Mucosa of rectum (tissue), 2 donors: ENCODE results near the gene KHSRP.
A peak's percentile ranks its signal among the peaks of the same experiment; 100 is the strongest.
"Not testable (repeated sequence)": the region's sequence is repeated elsewhere in the genome, so short reads cannot be mapped to it uniquely, and the experiment has no call there.

Experiments used
- H3K27ac ChIP-seq, 2 donors: one replicate each; pipeline ENCODE4 v1.7.0; 2013; ENCODE audit warnings: inconsistent platforms in 2 of 2, low read depth in 2 of 2, low read length in 2 of 2
- H3K27me3 ChIP-seq, 2 donors: one replicate each; pipeline ENCODE4 v1.7.0; 2013; ENCODE audit warnings: low read length in 2 of 2; ENCODE audit not compliant: control insufficient read depth in 2 of 2, insufficient read depth in 2 of 2
- H3K36me3 ChIP-seq, 2 donors: one replicate each; pipeline ENCODE4 v1.7.0; 2013; ENCODE audit warnings: low read length in 2 of 2; ENCODE audit not compliant: control insufficient read depth in 2 of 2, insufficient read depth in 2 of 2
- H3K4me1 ChIP-seq, 2 donors: one replicate each; pipeline ENCODE4 v1.7.0; 2013; ENCODE audit warnings: low read length in 2 of 2, mild to moderate bottlenecking in 1 of 2; ENCODE audit not compliant: control insufficient read depth in 2 of 2, insufficient read depth in 2 of 2
- H3K4me3 ChIP-seq, 2 donors: one replicate each; pipeline ENCODE4 v1.7.0; 2013; ENCODE audit warnings: low read length in 2 of 2
- H3K9ac ChIP-seq, 2 donors: one replicate each; pipeline ENCODE4 v1.7.0; 2013; ENCODE audit warnings: low read length in 2 of 2, low read depth in 1 of 2, mild to moderate bottlenecking in 1 of 2
- H3K9me3 ChIP-seq, 2 donors: one replicate each; pipeline ENCODE4 v1.7.0; 2013; ENCODE audit warnings: low read length in 2 of 2; ENCODE audit not compliant: control insufficient read depth in 2 of 2
- donor health status: healthy.
- donor health status: Normal muscosa, but diverticular disease.

The KHSRP gene

DNA sequence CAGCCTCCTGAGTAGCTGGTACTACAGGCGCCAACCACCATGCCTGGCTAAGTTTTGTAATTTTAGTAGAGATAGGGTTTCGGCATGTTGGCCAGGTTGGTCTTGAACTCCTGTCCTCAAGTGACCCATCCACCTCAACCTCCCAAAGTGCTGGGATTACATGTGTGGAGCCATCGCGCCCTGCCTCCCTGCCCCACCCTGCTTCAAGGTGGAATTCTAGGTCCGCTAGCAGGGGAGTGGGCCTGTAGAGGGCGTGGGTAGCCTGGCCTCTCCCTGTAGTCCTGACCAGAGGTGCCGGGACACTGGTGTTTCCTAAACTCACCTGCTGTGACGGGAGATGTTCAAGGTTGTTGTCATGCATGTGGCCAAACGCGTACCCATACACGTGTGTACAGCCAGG is 8.6 kb upstream of the KHSRP start:
- H3K9ac ChIP-seq: no peak overlapping the region
- no peaks in the 10 kb centered on the region for H3K4me1 ChIP-seq
- no peaks in the 10 kb centered on the region for H3K27me3 ChIP-seq
- H3K4me3 ChIP-seq: no peak overlapping the region
- H3K36me3 ChIP-seq: no peaks in the 10 kb centered on the region
- no peaks in the 10 kb centered on the region for H3K9me3 ChIP-seq
- no peak overlapping the region for H3K27ac ChIP-seq

DNA sequence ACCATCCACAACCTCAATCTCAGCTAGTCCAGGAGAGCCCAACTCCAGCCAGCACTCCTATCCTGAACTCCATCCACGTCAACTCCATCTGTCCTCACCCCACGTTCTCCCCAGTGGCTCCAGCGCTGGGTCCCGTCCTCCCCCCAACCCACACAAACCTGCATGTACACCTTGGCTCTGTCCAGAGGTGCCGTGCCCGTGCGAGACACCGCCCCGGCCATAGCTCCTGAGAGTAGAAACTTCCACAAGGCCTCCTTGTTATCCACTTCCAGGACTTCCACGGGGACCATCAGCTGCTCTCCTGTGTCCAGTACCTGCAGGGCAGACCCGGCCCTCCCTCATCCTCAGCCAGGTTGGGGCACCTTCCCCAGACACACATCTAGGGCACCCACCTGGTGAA is 7.3 kb upstream of the KHSRP start:
- no peak overlapping the region for H3K9ac ChIP-seq
- no peaks in the 10 kb centered on the region for H3K27me3 ChIP-seq
- no peak overlapping the region for H3K4me3 ChIP-seq
- H3K36me3 ChIP-seq: no peaks in the 10 kb centered on the region
- no peak overlapping the region for H3K27ac ChIP-seq
- H3K9me3 ChIP-seq: no peaks in the 10 kb centered on the region
- H3K4me1 ChIP-seq: no peaks in the 10 kb centered on the region

DNA sequence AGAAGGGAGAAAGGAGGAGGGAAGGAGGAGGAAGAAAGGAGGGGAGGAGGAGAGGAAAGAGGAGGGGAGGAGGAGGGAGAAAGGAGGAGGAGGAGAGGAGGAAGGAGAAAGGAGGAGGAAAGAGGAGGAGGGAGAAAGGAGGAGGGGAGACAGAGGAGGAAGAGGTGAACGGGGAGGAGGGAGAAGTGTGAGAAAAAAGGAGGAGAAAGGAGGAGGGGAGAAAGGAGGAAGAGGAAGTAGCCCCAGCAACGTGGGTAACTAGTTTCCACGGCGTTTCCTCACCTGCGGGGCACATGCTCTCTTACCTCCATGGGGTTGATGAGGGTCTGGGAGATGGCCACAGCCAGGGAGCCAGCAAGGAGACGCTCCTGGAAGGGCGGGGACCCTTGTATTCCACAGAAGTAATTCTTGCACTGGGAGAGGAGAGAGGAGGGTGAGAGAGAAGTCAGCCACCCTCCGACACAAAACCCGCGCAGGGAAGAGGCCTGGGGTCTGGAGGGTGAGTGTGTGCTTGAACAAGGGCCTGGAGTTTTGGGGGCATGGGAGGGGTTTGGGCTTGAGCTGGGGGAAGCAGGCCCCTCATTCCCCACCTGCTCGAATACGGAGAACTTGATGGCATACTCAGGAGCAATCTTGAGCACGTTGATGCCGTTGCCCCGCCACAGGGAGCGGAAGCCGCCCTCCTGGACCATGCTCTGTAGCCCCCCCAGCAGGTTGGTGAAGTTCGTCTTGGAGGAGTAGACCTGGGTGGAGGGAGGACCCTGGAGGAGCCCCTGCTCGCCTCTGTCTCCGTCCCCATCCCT is 5.0 kb upstream of the KHSRP start:
- H3K9ac ChIP-seq: no peak overlapping the region
- no peaks in the 10 kb centered on the region for H3K9me3 ChIP-seq
- peaks cover 3 to 5% of the 10 kb centered on the region in 2 donors for H3K4me1 ChIP-seq
- no peaks in the 10 kb centered on the region for H3K27me3 ChIP-seq
- H3K27ac ChIP-seq: no peak overlapping the region
- no peaks in the 10 kb centered on the region for H3K36me3 ChIP-seq
- H3K4me3 ChIP-seq: no peak overlapping the region

DNA sequence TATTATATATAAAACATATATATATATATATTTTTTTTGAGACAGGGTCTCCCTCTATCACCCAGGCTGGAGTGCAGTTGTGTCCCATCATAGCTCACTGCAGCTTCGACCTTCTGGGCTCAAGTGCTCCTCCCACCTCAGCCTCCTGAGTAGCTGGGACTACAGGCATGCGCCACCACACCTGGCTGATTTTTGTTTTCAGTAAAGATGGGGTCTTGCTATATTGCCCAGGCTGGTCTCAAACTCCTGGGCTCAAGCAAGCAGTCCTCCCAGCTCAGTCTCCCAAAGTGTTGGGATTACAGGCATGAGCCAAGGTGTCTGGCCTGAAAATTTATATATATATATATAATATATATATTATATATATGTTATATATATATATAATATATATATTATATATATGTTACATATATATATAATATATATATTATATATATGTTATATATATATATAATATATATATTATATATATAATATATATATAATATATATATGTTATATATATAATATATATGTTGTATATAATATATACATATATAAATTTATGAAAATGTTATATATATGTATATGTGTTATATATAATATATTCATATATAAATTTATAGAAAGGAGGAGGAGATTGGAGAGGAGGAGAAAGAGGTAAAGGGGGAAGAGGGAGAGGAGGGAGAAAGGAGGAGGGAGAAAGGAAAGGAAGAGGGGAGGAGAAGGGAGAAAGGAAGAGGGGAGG is 4.2 kb upstream of the KHSRP start:
- not testable (repeated sequence) for H3K36me3 ChIP-seq, H3K9me3 ChIP-seq, H3K4me1 ChIP-seq, H3K4me3 ChIP-seq, H3K27me3 ChIP-seq, H3K9ac ChIP-seq, H3K27ac ChIP-seq

DNA sequence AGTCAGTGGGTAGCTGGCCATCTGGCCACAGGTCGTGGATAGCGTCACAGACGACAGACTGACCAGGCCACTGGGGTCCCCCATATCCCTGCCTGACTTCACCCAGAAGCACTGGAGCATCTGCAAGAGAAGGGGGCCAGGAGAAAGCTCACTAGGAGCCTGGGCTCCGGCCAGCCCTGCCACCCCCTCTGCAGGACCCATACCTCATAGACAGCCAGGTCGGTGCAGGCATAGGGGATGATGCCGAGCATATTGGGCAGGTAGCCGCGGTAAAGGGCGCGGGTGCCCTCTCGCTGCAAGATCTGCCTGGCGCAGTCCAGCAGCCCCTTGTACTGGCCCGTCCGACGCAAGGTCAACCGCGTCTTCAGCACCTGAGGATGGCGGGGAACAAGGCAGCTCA is 2.5 kb upstream of the KHSRP start:
- no peak overlapping the region for H3K27ac ChIP-seq
- H3K36me3 ChIP-seq: peaks cover under 1% of the 10 kb centered on the region in 2 donors
- H3K9ac ChIP-seq: no peak overlapping the region
- no peaks in the 10 kb centered on the region for H3K27me3 ChIP-seq
- H3K4me1 ChIP-seq: peaks cover 11 to 13% of the 10 kb centered on the region in 2 donors
- H3K4me3 ChIP-seq: no peak overlapping the region
- no peaks in the 10 kb centered on the region for H3K9me3 ChIP-seq

DNA sequence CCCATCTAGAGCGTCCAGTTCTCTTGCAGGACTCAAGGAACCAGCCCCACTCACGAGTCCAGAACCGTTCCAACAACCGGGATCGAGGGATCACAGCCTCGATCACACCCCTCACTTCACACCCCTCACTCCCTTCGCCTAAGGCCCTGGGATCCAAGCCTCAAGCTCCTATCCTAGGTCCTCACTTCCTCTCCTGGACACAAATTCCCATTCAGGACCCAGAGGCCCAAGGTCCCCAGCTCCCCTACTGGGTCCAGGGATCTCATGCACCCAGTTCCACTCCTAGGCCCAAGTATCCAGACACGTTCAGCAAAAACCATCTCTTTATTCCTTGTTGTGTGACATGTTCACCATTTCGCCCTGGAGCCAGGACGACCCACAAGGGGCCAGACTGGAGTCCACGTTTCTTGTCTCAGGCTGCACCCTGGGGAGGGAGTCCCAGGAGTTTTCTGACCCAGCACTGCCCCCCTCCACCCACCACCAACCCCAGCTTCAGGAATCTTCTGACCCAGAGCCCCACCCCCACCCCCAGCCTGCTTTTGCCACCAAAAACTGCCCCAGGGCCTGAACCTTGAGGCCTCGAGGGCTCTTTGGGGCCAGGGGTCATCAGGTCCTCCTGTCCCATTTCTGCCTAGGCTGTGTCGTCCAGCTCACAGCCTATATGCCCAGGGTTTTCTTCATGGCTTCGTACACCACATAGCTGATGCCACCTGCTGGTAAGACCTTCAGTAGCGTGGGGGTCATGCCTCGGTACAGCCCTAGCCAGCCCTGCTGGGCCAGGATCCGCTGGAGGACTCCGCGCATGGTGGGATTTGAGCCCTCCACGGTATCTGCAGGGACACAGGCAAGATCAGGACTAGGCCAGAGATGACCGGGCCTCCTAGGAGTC is 1.4 kb upstream of the KHSRP start:
- Histone ChIP-seq H3K4me3 (peak overlapping the region; percentile 43 to 63), H3K9ac (peak overlapping the region in 1 of 2 donors; percentile 41), H3K36me3 (peaks cover 8 to 10% of the 10 kb centered on the region in 2 donors)

DNA sequence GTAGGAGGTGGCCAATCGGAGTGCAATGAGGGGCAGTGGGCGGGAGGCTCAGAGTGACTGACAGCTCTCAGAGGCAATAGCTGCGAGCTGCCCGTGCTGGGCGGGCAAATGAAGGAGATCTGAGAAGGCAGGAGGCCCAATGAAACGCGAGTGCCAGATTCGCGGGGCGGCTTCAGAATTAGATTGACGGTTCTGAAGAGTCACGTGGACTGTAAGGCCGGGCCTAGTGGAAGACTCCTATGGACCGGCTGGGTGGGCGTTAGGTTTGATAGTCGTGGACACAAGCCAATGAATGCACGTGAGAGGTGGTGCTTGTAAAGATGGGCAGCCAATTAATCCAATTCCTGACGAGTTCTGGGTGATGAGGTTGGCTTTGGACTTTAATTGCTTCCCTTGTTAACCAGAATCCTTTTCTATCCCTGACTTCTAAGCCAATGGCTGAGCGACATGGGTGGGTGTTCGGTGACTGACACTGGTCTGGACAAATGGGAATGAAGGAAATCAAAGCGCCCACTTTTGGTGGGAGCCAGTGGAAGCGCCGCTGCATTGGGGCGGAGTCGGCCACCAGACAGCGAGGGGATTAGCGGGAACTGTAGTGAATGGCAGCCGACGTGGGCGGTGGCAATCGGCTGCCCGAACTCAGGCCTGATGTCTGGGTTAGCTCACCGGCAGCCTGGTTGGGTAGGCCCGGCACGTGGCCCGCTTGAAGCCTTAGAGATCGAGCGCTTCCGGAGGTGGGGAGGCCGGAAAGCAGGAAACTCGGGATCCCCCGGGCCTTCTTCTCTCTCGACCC is 524 bp upstream of the KHSRP start:
- Histone ChIP-seq H3K4me3 (peak overlapping the region; percentile 43 to 63), H3K36me3 (peaks cover 16 to 17% of the 10 kb centered on the region in 2 donors), H3K4me1 (peaks cover 11 to 16% of the 10 kb centered on the region in 2 donors), H3K9ac (peak overlapping the region in 1 of 2 donors; percentile 41), H3K9me3 (no peaks in the 10 kb centered on the region), H3K27ac (peak overlapping the region; percentile 67 to 84), H3K27me3 (no peaks in the 10 kb centered on the region)

More for the DNA sequence above, 1.4 kb upstream of the KHSRP start:
- Histone ChIP-seq H3K27me3 (no peaks in the 10 kb centered on the region), H3K9me3 (no peaks in the 10 kb centered on the region), H3K4me1 (peaks cover 11 to 16% of the 10 kb centered on the region in 2 donors), H3K27ac (peak overlapping the region; percentile 67 to 84)

DNA sequence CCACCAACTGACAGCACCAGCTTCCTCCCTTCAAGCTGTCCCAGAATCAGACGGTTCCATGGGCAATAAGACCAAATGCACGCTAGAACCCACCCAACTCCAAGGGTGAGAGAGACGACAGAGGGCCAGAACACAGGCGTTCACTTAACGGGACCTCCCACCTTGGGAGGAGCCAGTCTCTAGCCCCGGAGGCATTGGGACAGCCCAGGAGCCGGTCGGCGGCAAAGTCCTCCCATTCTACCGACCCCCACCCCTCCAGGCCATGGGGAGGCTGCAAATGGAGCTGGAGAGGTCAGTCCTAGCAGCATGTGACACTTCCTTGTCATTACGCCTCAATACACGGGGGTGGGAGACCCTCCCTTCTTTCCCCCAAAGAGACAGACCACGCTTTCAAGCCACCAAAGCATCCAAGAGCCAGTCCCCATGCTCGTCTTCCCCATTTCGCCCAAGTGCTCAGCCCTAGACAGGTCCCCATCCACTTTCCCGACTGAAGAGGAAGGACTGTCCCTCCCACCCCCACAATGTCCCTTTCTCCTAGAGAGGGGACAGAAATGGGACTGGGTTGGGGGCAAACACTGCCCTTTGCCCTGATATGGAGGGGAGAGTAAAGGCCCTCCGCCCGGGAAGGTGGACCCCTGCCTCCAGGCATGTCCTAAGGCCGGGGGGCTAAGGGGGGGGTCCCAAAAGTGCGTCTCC is 964 bp downstream of the KHSRP start:
- Histone ChIP-seq H3K27ac (peak overlapping the region; percentile 22 to 61), H3K4me3 (peak overlapping the region; percentile 86 to 90), H3K4me1 (peaks cover 11 to 16% of the 10 kb centered on the region in 2 donors), H3K9me3 (no peaks in the 10 kb centered on the region), H3K9ac (peak overlapping the region; percentile 74 to 88), H3K27me3 (no peaks in the 10 kb centered on the region), H3K36me3 (peaks cover 30 to 32% of the 10 kb centered on the region in 2 donors)
